GM12892 (cell line): ENCODE measurements around the gene ADAM11.

Source experiments
- POLR2A ChIP-seq: IDR thresholded peaks from 2 replicates; pipeline ENCODE4 v1.6.1; 2011; ENCODE audit warnings: low read depth, low read length, control low read depth
- POLR2AphosphoS5 ChIP-seq: IDR thresholded peaks from 2 replicates; pipeline ENCODE4 v1.6.1; 2011; ENCODE audit warnings: low read depth, low read length, control low read depth
- TAF1 ChIP-seq: IDR thresholded peaks from 2 replicates; pipeline ENCODE4 v1.6.1; 2011; ENCODE audit warnings: low read depth, mild to moderate bottlenecking, control low read depth, low read length, borderline replicate concordance

- TF ChIP-seq POLR2A (no peak), POLR2AphosphoS5 (no peak), TAF1 (no peak)
Measured at GRCh38 chr17:44765965-44766364, 7.2 kb downstream of the ADAM11 start.
